ENCODE measurements around the gene DMKN.

- TF ChIP-seq GATA2 (IDR thresholded peaks at IDR 0.05; ENCODE audit: low read depth, low read length) = no peak
- TF ChIP-seq GATA3 (IDR thresholded peaks at IDR 0.05; ENCODE audit: low read depth, low read length) = no peak
These were observed 44.8 kb downstream of the DMKN start for GRCh38 chr19:35468637-35469036.
